ENCODE results near the gene SPEN.

Gene SPEN

GRCh38 chr1:15928971-15929965, 81.8 kb downstream of the SPEN start:
- peaks cover 11% of the 10 kb centered on the region for H3K4me1 Mint-ChIP-seq
- H3K27me3 Mint-ChIP-seq, result no peaks in the 10 kb centered on the region
- H3K9me3 Mint-ChIP-seq, result no peaks in the 10 kb centered on the region
- H3K27ac Mint-ChIP-seq, result peak overlapping the region; percentile 35 to 72
- ATAC-seq, result no peak
- no peak overlapping the region for H3K4me3 Mint-ChIP-seq
- DNase-seq, result no peak

GRCh38 chr1:15931401-15931800, 83.9 kb downstream of the SPEN start:
- no peak for ATAC-seq
- no peak for DNase-seq
- Mint-ChIP-seq H3K27me3 (no peaks in the 10 kb centered on the region), H3K4me1 (peaks cover 20% of the 10 kb centered on the region), H3K4me3 (no peak overlapping the region), H3K27ac (peak overlapping the region; percentile 21 to 31), H3K9me3 (no peaks in the 10 kb centered on the region)

- H3K27me3 Mint-ChIP-seq, result no peaks in the 10 kb centered on the region
- peaks cover 20% of the 10 kb centered on the region for H3K4me1 Mint-ChIP-seq
- DNase-seq, result no peak
- ATAC-seq, result no peak
- peak overlapping the region in 1 of 2 donors; percentile 88 for H3K27ac Mint-ChIP-seq
- no peak overlapping the region for H3K4me3 Mint-ChIP-seq
- H3K9me3 Mint-ChIP-seq, result no peaks in the 10 kb centered on the region
These were observed 84.4 kb downstream of the SPEN start for GRCh38 chr1:15931884-15932283.

- peak overlapping the region in 1 of 2 donors; percentile 88 for H3K27ac Mint-ChIP-seq
- ATAC-seq (no peak), DNase-seq (no peak)
- no peaks in the 10 kb centered on the region for H3K9me3 Mint-ChIP-seq
- peaks cover 25% of the 10 kb centered on the region for H3K4me1 Mint-ChIP-seq
- H3K27me3 Mint-ChIP-seq, result no peaks in the 10 kb centered on the region
- H3K4me3 Mint-ChIP-seq, result no peak overlapping the region
These were observed 85.1 kb downstream of the SPEN start for GRCh38 chr1:15932612-15933011.

- H3K27ac Mint-ChIP-seq, result peak overlapping the region; percentile 62 to 88
- no peak for ATAC-seq
- H3K4me1 Mint-ChIP-seq, result peaks cover 27% of the 10 kb centered on the region
These were observed 86.2 kb downstream of the SPEN start for GRCh38 chr1:15933684-15934083.

GRCh38 chr1:15934211-15935055, 86.9 kb downstream of the SPEN start:
- no peak for ATAC-seq
- peak overlapping the region in 1 of 2 donors; percentile 92 for H3K27ac Mint-ChIP-seq
- no peaks in the 10 kb centered on the region for H3K9me3 Mint-ChIP-seq
- no peak for DNase-seq
- H3K4me1 Mint-ChIP-seq, result peaks cover 32% of the 10 kb centered on the region
- H3K4me3 Mint-ChIP-seq, result no peak overlapping the region
- no peaks in the 10 kb centered on the region for H3K27me3 Mint-ChIP-seq

More at GRCh38 chr1:15933684-15934083, 86.2 kb downstream of the SPEN start:
- H3K9me3 Mint-ChIP-seq, result no peaks in the 10 kb centered on the region
- H3K4me3 Mint-ChIP-seq, result no peak overlapping the region
- no peak for DNase-seq
- no peaks in the 10 kb centered on the region for H3K27me3 Mint-ChIP-seq

- Mint-ChIP-seq H3K27ac (peak overlapping the region in 1 of 2 donors; percentile 94), H3K4me3 (peak overlapping the region in 1 of 2 donors; percentile 29), H3K9me3 (no peaks in the 10 kb centered on the region), H3K27me3 (no peaks in the 10 kb centered on the region), H3K4me1 (peaks cover 34% of the 10 kb centered on the region)
- ATAC-seq, result peak; percentile 13
- DNase-seq, result no peak
These were observed 87.8 kb downstream of the SPEN start for GRCh38 chr1:15935056-15935950.

- Mint-ChIP-seq H3K9me3 (no peaks in the 10 kb centered on the region), H3K27me3 (no peaks in the 10 kb centered on the region), H3K4me3 (no peak overlapping the region), H3K27ac (peak overlapping the region in 1 of 2 donors; percentile 94), H3K4me1 (peaks cover 41% of the 10 kb centered on the region)
- DNase-seq (no peak), ATAC-seq (peak; percentile 5)
These were observed 88.5 kb downstream of the SPEN start for GRCh38 chr1:15936025-15936424.

GRCh38 chr1:15937146-15937545, 89.6 kb downstream of the SPEN start:
- Mint-ChIP-seq H3K4me3 (no peak overlapping the region), H3K9me3 (no peaks in the 10 kb centered on the region), H3K4me1 (peaks cover 45% of the 10 kb centered on the region), H3K27ac (peak overlapping the region; percentile 93 to 96), H3K27me3 (no peaks in the 10 kb centered on the region)
- ATAC-seq (no peak), DNase-seq (no peak)

- DNase-seq (no peak), ATAC-seq (peak; percentile 29)
- peaks cover 45% of the 10 kb centered on the region for H3K4me1 Mint-ChIP-seq
- no peaks in the 10 kb centered on the region for H3K9me3 Mint-ChIP-seq
- H3K27me3 Mint-ChIP-seq, result no peaks in the 10 kb centered on the region
- H3K27ac Mint-ChIP-seq, result peak overlapping the region; percentile 93 to 96
- H3K4me3 Mint-ChIP-seq, result no peak overlapping the region
These were observed 90.2 kb downstream of the SPEN start for GRCh38 chr1:15937706-15938168.

GRCh38 chr1:15938628-15939161, 91.2 kb downstream of the SPEN start:
- DNase-seq (peak in 1 of 2 donors; percentile 40), ATAC-seq (peak; percentile 71)
- Mint-ChIP-seq H3K4me3 (no peak overlapping the region), H3K4me1 (peaks cover 45% of the 10 kb centered on the region), H3K27ac (peak overlapping the region; percentile 46 to 64), H3K27me3 (no peaks in the 10 kb centered on the region), H3K9me3 (no peaks in the 10 kb centered on the region)

- ATAC-seq, result no peak
- Mint-ChIP-seq H3K4me3 (peak overlapping the region in 1 of 2 donors; percentile 3), H3K9me3 (no peaks in the 10 kb centered on the region), H3K4me1 (peaks cover 45% of the 10 kb centered on the region), H3K27ac (peak overlapping the region in 1 of 2 donors; percentile 64), H3K27me3 (no peaks in the 10 kb centered on the region)
- DNase-seq, result no peak
These were observed 91.9 kb downstream of the SPEN start for GRCh38 chr1:15939181-15940109.

- Mint-ChIP-seq H3K9me3 (no peaks in the 10 kb centered on the region), H3K4me3 (no peak overlapping the region), H3K27ac (peak overlapping the region; percentile 31 to 83), H3K4me1 (peaks cover 38% of the 10 kb centered on the region), H3K27me3 (no peaks in the 10 kb centered on the region)
- DNase-seq, result no peak
- no peak for ATAC-seq
These were observed 92.9 kb downstream of the SPEN start for GRCh38 chr1:15940110-15941043.

All from stimulated activated naive CD8-positive, alpha-beta T cell treated with anti-CD3 and anti-CD28 coated beads, Interleukin-15, amount 100 ng/mL, for 72 hours (primary cell).